ENCODE data around the gene APLP2. TPM values are rescaled to one million over a fixed set of nuclear protein-coding genes. Genes with fewer than 3 reads are reported as not detected.

Gene APLP2
- total RNA-seq, 1 donor = 724 TPM

- DNase-seq (ENCODE audit: low read depth) = peak; percentile 53
- no peak for TF ChIP-seq CTCF (IDR thresholded peaks at IDR 0.05; ENCODE audit: insufficient read depth, low read length)
These were observed 1.6 kb downstream of the APLP2 start for GRCh38 chr11:130071211-130071712.

GRCh38 chr11:130074736-130075135 lies 5.0 kb downstream of the APLP2 start:
- no peak overlapping the region for H3K4me3 ChIP-seq (ENCODE audit: low read depth, low read length)
- no peak for DNase-seq (ENCODE audit: low read depth)
- no peak for TF ChIP-seq CTCF (IDR thresholded peaks at IDR 0.05; ENCODE audit: insufficient read depth, low read length)

More at GRCh38 chr11:130071211-130071712, 1.6 kb downstream of the APLP2 start:
- peak overlapping the region; percentile 86 for H3K4me3 ChIP-seq (ENCODE audit: low read depth, low read length)

- no peak for DNase-seq (ENCODE audit: low read depth)
- H3K4me3 ChIP-seq (ENCODE audit: low read depth, low read length) = no peak overlapping the region
- TF ChIP-seq CTCF (IDR thresholded peaks at IDR 0.05; ENCODE audit: insufficient read depth, low read length) = no peak
These were observed 7.2 kb downstream of the APLP2 start for GRCh38 chr11:130076778-130077481.

- no peak for DNase-seq (ENCODE audit: low read depth)
- no peak overlapping the region for H3K4me3 ChIP-seq (ENCODE audit: low read depth, low read length)
- no peak for TF ChIP-seq CTCF (IDR thresholded peaks at IDR 0.05; ENCODE audit: insufficient read depth, low read length)
These were observed 8.0 kb downstream of the APLP2 start for GRCh38 chr11:130077671-130078070.

GRCh38 chr11:130078080-130078479 lies 8.4 kb downstream of the APLP2 start:
- H3K4me3 ChIP-seq (ENCODE audit: low read depth, low read length) = no peak overlapping the region
- DNase-seq (ENCODE audit: low read depth) = no peak
- no peak for TF ChIP-seq CTCF (IDR thresholded peaks at IDR 0.05; ENCODE audit: insufficient read depth, low read length)

DNA sequence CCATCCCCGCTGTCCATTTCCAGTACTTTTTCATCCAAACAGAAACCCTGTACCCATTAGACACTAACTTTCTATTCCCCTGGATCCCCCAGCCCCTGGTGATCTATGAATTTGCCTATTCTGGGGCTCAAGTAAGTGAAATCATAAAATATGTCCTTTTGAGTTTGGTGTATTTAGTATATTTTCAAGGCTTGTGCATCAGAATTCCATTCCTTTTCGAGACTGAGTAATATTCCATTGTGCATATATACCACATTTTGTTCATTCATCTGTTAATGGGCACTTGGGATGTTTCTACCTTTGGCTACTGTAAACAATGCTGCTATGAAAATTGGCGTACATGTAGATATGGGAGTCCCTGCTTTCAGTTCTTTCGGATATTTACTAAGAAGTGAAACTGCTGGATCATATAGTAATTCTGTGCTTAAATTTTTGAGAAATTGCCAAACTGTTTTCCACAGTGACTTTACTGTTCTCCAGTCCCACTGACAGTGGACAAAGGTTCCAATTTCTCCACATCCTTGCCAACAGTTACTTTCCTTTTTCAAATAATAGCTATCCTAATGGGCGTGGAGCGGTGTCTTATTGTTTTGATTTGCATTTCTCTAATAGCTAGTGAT lies 16.1 kb downstream of the APLP2 start:
- no peak for DNase-seq (ENCODE audit: low read depth)
- H3K4me3 ChIP-seq (ENCODE audit: low read depth, low read length) = no peak overlapping the region
- no peak for TF ChIP-seq CTCF (IDR thresholded peaks at IDR 0.05; ENCODE audit: insufficient read depth, low read length)

Measured in fibroblast of the aortic adventitia (primary cell).